ENCODE data around the gene ASTN2. TPM values are rescaled to one million over a fixed set of nuclear protein-coding genes. Genes with fewer than 3 reads are reported as not detected.

Gene ASTN2
- total and polyA plus RNA-seq, 2 experiments from 2014 or later = 7.0 to 24.6 TPM

DNA sequence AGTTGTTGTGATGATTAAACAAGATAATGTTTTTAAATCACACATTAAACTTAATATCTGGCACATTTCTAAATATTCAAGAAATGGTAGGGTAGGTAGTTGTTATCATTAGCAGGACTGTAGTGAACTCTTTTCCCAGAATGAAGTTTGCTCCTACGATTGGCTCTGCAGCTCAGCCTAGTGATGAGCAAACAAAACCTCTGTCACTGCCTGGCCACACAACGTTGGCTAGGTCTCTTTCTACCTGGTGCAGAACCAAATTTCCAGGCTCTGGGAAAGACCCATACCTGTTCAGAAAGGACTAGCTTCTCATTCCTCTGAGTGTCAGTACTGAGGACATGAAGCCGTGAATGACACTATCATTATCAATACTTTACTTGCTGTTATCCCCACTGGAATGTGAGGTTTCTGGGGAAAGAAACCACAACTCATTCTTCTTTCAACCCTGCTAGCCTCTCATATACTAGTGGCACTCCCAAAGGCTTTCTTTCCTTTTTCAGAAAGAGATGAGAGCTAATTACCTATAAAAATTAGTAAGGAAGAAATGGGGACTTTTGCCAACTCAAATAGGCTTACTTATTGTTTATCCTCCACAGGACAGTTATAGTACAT, 947.0 kb downstream of the ASTN2 start:
- Mint-ChIP-seq H3K27me3 (ENCODE audit: insufficient read depth, low read depth, poor library complexity) (peaks cover 3% of the 10 kb centered on the region), H3K4me3 (no peak overlapping the region), H3K4me1 (peaks cover 53% of the 10 kb centered on the region), H3K36me3 (ENCODE audit: low read depth) (peaks cover 3% of the 10 kb centered on the region; the same call in 1 of the 3 replicates), H3K27ac (no peak overlapping the region), H3K9me3 (no peaks in the 10 kb centered on the region)
- no peak overlapping the region for H3K4me2 ChIP-seq
- peaks cover 28% of the 10 kb centered on the region for H3K4me1 ChIP-seq (ENCODE audit: insufficient read depth)
- H3K27me3 ChIP-seq (ENCODE audit: insufficient read depth) = no peaks in the 10 kb centered on the region
- peaks cover 3% of the 10 kb centered on the region; the same call in 1 of the 2 replicates for H3F3A ChIP-seq (replicated peaks; ENCODE audit: low read depth)
- TF ChIP-seq, protein P1, sequence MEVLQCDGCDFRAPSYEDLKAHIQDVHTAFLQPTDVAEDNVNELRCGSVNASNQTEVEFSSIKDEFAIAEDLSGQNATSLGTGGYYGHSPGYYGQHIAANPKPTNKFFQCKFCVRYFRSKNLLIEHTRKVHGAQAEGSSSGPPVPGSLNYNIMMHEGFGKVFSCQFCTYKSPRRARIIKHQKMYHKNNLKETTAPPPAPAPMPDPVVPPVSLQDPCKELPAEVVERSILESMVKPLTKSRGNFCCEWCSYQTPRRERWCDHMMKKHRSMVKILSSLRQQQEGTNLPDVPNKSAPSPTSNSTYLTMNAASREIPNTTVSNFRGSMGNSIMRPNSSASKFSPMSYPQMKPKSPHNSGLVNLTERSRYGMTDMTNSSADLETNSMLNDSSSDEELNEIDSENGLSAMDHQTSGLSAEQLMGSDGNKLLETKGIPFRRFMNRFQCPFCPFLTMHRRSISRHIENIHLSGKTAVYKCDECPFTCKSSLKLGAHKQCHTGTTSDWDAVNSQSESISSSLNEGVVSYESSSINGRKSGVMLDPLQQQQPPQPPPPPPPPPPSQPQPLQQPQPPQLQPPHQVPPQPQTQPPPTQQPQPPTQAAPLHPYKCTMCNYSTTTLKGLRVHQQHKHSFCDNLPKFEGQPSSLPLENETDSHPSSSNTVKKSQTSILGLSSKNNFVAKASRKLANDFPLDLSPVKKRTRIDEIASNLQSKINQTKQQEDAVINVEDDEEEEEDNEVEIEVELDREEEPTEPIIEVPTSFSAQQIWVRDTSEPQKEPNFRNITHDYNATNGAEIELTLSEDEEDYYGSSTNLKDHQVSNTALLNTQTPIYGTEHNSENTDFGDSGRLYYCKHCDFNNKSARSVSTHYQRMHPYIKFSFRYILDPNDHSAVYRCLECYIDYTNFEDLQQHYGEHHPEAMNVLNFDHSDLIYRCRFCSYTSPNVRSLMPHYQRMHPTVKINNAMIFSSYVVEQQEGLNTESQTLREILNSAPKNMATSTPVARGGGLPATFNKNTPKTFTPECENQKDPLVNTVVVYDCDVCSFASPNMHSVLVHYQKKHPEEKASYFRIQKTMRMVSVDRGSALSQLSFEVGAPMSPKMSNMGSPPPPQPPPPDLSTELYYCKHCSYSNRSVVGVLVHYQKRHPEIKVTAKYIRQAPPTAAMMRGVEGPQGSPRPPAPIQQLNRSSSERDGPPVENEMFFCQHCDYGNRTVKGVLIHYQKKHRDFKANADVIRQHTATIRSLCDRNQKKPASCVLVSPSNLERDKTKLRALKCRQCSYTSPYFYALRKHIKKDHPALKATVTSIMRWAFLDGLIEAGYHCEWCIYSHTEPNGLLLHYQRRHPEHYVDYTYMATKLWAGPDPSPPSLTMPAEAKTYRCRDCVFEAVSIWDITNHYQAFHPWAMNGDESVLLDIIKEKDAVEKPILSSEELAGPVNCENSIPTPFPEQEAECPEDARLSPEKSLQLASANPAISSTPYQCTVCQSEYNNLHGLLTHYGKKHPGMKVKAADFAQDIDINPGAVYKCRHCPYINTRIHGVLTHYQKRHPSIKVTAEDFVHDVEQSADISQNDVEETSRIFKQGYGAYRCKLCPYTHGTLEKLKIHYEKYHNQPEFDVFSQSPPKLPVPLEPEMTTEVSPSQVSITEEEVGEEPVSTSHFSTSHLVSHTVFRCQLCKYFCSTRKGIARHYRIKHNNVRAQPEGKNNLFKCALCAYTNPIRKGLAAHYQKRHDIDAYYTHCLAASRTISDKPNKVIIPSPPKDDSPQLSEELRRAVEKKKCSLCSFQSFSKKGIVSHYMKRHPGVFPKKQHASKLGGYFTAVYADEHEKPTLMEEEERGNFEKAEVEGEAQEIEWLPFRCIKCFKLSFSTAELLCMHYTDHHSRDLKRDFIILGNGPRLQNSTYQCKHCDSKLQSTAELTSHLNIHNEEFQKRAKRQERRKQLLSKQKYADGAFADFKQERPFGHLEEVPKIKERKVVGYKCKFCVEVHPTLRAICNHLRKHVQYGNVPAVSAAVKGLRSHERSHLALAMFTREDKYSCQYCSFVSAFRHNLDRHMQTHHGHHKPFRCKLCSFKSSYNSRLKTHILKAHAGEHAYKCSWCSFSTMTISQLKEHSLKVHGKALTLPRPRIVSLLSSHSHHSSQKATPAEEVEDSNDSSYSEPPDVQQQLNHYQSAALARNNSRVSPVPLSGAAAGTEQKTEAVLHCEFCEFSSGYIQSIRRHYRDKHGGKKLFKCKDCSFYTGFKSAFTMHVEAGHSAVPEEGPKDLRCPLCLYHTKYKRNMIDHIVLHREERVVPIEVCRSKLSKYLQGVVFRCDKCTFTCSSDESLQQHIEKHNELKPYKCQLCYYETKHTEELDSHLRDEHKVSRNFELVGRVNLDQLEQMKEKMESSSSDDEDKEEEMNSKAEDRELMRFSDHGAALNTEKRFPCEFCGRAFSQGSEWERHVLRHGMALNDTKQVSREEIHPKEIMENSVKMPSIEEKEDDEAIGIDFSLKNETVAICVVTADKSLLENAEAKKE (CRISPR knock-in tag; IDR thresholded peaks at IDR 0.05) = no peak
- TF ChIP-seq NANOG (IDR thresholded peaks at IDR 0.05; ENCODE audit: borderline replicate concordance) = no peak
- no peak for TF ChIP-seq JUNB (IDR thresholded peaks at IDR 0.05; ENCODE audit: unreplicated experiment)
- no peak for TF ChIP-seq ZNF331 (CRISPR knock-in tag; IDR thresholded peaks at IDR 0.05; ENCODE audit: low read depth)
- TF ChIP-seq, protein P2, sequence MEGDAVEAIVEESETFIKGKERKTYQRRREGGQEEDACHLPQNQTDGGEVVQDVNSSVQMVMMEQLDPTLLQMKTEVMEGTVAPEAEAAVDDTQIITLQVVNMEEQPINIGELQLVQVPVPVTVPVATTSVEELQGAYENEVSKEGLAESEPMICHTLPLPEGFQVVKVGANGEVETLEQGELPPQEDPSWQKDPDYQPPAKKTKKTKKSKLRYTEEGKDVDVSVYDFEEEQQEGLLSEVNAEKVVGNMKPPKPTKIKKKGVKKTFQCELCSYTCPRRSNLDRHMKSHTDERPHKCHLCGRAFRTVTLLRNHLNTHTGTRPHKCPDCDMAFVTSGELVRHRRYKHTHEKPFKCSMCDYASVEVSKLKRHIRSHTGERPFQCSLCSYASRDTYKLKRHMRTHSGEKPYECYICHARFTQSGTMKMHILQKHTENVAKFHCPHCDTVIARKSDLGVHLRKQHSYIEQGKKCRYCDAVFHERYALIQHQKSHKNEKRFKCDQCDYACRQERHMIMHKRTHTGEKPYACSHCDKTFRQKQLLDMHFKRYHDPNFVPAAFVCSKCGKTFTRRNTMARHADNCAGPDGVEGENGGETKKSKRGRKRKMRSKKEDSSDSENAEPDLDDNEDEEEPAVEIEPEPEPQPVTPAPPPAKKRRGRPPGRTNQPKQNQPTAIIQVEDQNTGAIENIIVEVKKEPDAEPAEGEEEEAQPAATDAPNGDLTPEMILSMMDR (conservative IDR thresholded peaks at IDR 0.05; ENCODE audit: low read depth in 2 of 2) = no peak
- no peak for TF ChIP-seq POLR2AphosphoS5 (IDR thresholded peaks at IDR 0.05; ENCODE audit: low read depth)
- TF ChIP-seq, protein P3, sequence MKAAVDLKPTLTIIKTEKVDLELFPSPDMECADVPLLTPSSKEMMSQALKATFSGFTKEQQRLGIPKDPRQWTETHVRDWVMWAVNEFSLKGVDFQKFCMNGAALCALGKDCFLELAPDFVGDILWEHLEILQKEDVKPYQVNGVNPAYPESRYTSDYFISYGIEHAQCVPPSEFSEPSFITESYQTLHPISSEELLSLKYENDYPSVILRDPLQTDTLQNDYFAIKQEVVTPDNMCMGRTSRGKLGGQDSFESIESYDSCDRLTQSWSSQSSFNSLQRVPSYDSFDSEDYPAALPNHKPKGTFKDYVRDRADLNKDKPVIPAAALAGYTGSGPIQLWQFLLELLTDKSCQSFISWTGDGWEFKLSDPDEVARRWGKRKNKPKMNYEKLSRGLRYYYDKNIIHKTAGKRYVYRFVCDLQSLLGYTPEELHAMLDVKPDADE (IDR thresholded peaks at IDR 0.05) = no peak
- TF ChIP-seq ZNF114 (CRISPR knock-in tag; IDR thresholded peaks at IDR 0.05) = no peak
- no peak for TF ChIP-seq EZH2 (IDR thresholded peaks at IDR 0.05; ENCODE audit: low read depth, unreplicated experiment)
- TF ChIP-seq, protein P4, sequence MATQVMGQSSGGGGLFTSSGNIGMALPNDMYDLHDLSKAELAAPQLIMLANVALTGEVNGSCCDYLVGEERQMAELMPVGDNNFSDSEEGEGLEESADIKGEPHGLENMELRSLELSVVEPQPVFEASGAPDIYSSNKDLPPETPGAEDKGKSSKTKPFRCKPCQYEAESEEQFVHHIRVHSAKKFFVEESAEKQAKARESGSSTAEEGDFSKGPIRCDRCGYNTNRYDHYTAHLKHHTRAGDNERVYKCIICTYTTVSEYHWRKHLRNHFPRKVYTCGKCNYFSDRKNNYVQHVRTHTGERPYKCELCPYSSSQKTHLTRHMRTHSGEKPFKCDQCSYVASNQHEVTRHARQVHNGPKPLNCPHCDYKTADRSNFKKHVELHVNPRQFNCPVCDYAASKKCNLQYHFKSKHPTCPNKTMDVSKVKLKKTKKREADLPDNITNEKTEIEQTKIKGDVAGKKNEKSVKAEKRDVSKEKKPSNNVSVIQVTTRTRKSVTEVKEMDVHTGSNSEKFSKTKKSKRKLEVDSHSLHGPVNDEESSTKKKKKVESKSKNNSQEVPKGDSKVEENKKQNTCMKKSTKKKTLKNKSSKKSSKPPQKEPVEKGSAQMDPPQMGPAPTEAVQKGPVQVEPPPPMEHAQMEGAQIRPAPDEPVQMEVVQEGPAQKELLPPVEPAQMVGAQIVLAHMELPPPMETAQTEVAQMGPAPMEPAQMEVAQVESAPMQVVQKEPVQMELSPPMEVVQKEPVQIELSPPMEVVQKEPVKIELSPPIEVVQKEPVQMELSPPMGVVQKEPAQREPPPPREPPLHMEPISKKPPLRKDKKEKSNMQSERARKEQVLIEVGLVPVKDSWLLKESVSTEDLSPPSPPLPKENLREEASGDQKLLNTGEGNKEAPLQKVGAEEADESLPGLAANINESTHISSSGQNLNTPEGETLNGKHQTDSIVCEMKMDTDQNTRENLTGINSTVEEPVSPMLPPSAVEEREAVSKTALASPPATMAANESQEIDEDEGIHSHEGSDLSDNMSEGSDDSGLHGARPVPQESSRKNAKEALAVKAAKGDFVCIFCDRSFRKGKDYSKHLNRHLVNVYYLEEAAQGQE (IDR thresholded peaks at IDR 0.05; ENCODE audit: unreplicated experiment) = no peak
- no peaks in the 10 kb centered on the region; the same call in 1 of the 2 replicates for H3K9me2 ChIP-seq (ENCODE audit: insufficient read depth)
- no peaks in the 10 kb centered on the region for H4K20me1 ChIP-seq (replicated peaks; ENCODE audit: insufficient read depth)
- H3K4me3 ChIP-seq = no peak overlapping the region
- no peaks in the 10 kb centered on the region for H3K79me2 ChIP-seq (replicated peaks; ENCODE audit: insufficient read depth)
- no peak for DNase-seq (ENCODE audit: low spot score)
- H3K36me3 ChIP-seq (ENCODE audit: insufficient read depth) = no peaks in the 10 kb centered on the region
- no peak overlapping the region for H2AFZ ChIP-seq
- no peak for ATAC-seq
- H3K27ac ChIP-seq (ENCODE audit: low read depth) = no peak overlapping the region

All from GM23338 (cell line).